WI38 (cell line): ENCODE results near the gene SLC25A29.

Experiments used
- H3K4me3 ChIP-seq: 2 replicates; pipeline ENCODE4 v1.5.1; 2011; ENCODE audit warnings: low read depth, mild to moderate bottlenecking, control low read depth, low read length
- CTCF ChIP-seq: IDR thresholded peaks from 2 replicates; pipeline ENCODE4 v1.5.1; 2012; ENCODE audit warnings: low read depth, mild to moderate bottlenecking, control low read depth, low read length

SLC25A29 gene

GRCh38 chr14:100241279-100241678 lies 65.0 kb downstream of the SLC25A29 start:
- no peak for TF ChIP-seq CTCF

More at GRCh38 chr14:100241279-100241678, 65.0 kb downstream of the SLC25A29 start:
- H3K4me3 ChIP-seq = peak overlapping the region; percentile 68
